Mesothelial cell of epicardium (in vitro differentiated cells): ENCODE measurements around the gene TNFSF10. TPM values are rescaled to one million over a fixed set of nuclear protein-coding genes. Genes with fewer than 3 reads are reported as not detected.

ENCODE experiments used
- DNase-seq, 2 experiments: peaks; one replicate each; pipeline ENCODE4 v3.0.0; 2021; ENCODE audit warnings: low spot score in 2 of 2; ENCODE audit not compliant: unreplicated experiment in 2 of 2
- H3K27ac Mint-ChIP-seq: 2 replicates; pipeline ENCODE4 v1.8.0; 2021; ENCODE audit warnings: mixed read lengths
- H3K27me3 Mint-ChIP-seq: 2 replicates; pipeline ENCODE4 v1.8.0; 2021; ENCODE audit warnings: low read depth, mixed read lengths
- H3K36me3 Mint-ChIP-seq: 2 replicates; pipeline ENCODE4 v1.8.0; 2021; ENCODE audit warnings: mixed read lengths
- H3K4me1 Mint-ChIP-seq: 2 replicates; pipeline ENCODE4 v1.8.0; 2021; ENCODE audit warnings: mixed read lengths
- H3K4me3 Mint-ChIP-seq: 2 replicates; pipeline ENCODE4 v1.8.0; 2021; ENCODE audit warnings: mild to moderate bottlenecking, moderate library complexity, mixed read lengths
- H3K9me3 Mint-ChIP-seq: 2 replicates; pipeline ENCODE4 v1.8.0; 2021; ENCODE audit warnings: mixed read lengths
- total RNA-seq: library from RNA; stranded (reverse); gene quantifications from 3 replicates; pipeline ENCODE4 v1.2.1, GENCODE V29; 2021
- TF ChIP-seq, protein P1 (sequence below): fragments of 200-600 bp; sonication (generic); IDR thresholded peaks from one replicate; pipeline ENCODE4 v1.5.0; 2021; ENCODE audit warnings: antibody characterized with exemption; ENCODE audit not compliant: unreplicated experiment

Gene TNFSF10
- total RNA-seq, 1 donor from 2014 or later: 1.7 TPM

- no peaks in the 10 kb centered on the region for H3K27me3 Mint-ChIP-seq
- DNase-seq: no peak
- H3K4me3 Mint-ChIP-seq: no peak overlapping the region
- no peak overlapping the region for H3K27ac Mint-ChIP-seq
- peaks cover 8% of the 10 kb centered on the region for H3K4me1 Mint-ChIP-seq
- TF ChIP-seq, protein P1, sequence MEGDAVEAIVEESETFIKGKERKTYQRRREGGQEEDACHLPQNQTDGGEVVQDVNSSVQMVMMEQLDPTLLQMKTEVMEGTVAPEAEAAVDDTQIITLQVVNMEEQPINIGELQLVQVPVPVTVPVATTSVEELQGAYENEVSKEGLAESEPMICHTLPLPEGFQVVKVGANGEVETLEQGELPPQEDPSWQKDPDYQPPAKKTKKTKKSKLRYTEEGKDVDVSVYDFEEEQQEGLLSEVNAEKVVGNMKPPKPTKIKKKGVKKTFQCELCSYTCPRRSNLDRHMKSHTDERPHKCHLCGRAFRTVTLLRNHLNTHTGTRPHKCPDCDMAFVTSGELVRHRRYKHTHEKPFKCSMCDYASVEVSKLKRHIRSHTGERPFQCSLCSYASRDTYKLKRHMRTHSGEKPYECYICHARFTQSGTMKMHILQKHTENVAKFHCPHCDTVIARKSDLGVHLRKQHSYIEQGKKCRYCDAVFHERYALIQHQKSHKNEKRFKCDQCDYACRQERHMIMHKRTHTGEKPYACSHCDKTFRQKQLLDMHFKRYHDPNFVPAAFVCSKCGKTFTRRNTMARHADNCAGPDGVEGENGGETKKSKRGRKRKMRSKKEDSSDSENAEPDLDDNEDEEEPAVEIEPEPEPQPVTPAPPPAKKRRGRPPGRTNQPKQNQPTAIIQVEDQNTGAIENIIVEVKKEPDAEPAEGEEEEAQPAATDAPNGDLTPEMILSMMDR: no peak
- no peaks in the 10 kb centered on the region for H3K9me3 Mint-ChIP-seq
- no peaks in the 10 kb centered on the region for H3K36me3 Mint-ChIP-seq
Measured at GRCh38 chr3:172519740-172520139, 3.5 kb downstream of the TNFSF10 start.

DNA sequence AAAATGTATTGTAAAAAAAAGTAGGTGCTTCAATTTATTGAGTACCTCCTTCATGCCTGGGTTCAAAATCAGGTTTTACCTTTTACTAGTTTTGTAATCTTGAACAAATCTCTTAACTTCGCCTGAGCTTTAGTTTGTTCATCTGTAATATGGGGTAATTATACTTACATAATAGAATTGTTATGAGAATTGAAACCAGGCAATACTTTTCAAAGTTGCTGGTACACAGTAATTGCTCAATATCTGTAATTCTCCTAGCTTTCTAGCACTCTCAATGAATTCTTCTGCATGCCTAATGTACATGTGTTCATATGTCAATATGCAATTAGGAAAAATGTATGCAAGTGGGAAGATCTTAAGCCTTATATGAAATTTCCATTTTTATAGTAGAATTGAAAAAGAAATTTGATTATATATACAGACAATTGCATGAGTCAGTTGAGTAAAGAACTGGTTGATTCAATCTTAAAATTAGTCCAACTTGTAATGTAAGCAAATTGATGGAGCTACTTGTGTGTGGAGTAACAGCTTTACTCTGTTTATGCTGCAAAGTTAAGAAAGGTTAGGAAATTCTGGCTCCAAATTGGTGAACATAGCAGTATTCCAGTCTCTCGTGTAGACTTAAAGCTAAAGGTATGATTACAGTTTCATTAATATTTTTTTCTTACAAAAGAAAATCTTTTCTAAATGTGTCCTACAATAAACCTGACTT is 4.1 kb downstream of the TNFSF10 start:
- Mint-ChIP-seq H3K4me3 (no peak overlapping the region), H3K36me3 (no peaks in the 10 kb centered on the region), H3K9me3 (no peaks in the 10 kb centered on the region), H3K27ac (no peak overlapping the region), H3K27me3 (no peaks in the 10 kb centered on the region), H3K4me1 (peaks cover 8% of the 10 kb centered on the region)
- TF ChIP-seq, protein P1: no peak
- no peak for DNase-seq

DNA sequence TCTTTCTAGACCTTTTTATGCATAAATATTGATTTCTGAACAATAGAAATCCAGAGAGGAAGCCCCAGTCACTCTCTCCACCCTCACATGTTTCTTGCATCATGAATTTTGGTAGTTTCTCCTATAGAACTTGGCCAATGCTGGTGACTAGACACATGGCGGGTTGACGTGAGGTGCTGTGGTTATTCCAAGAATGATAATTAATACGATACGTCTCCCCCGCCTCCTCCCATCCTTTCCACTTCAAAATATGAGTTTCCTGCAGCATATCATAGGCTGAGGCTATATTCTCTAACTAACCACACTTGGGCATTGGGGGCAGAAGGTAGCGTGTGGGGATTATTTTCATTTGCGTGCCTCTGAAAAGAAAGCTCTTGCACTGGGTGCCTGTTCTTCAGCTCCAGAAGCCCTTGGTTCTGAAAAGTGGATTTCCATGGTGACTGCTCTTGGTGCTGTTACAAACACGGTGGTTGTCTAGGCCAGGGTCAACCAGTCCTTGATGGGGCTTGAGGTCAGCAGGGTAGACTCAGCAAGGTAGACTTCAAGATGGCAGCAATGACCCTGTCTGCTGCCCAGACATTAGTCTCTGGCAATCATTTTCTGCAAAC is 5.3 kb downstream of the TNFSF10 start:
- Mint-ChIP-seq H3K4me1 (peaks cover 2% of the 10 kb centered on the region), H3K27ac (no peak overlapping the region), H3K36me3 (no peaks in the 10 kb centered on the region), H3K9me3 (no peaks in the 10 kb centered on the region), H3K27me3 (no peaks in the 10 kb centered on the region), H3K4me3 (no peak overlapping the region)
- TF ChIP-seq, protein P1: no peak
- no peak for DNase-seq

- Mint-ChIP-seq H3K4me1 (no peaks in the 10 kb centered on the region), H3K27ac (no peak overlapping the region)
Measured at GRCh38 chr3:172516318-172517214, 6.7 kb downstream of the TNFSF10 start.

More at GRCh38 chr3:172516318-172517214, 6.7 kb downstream of the TNFSF10 start:
- Mint-ChIP-seq H3K27me3 (no peaks in the 10 kb centered on the region), H3K9me3 (no peaks in the 10 kb centered on the region), H3K36me3 (no peaks in the 10 kb centered on the region), H3K4me3 (no peak overlapping the region)
- no peak for DNase-seq
- TF ChIP-seq, protein P1: no peak
